Erythroblast (primary cell): ENCODE measurements around the gene CBX7.

ENCODE experiments used
- GATA1 ChIP-seq: IDR thresholded peaks from 2 replicates; pipeline ENCODE4 v1.6.1; 2011; ENCODE audit warnings: low read depth, mild to moderate bottlenecking, control low read depth, low read length, moderate library complexity
- POLR2A ChIP-seq: IDR thresholded peaks from 2 replicates; pipeline ENCODE4 v1.6.1; 2011; ENCODE audit warnings: mild to moderate bottlenecking, low read length

- TF ChIP-seq POLR2A (no peak), GATA1 (no peak)
These were observed 49.0 kb downstream of the CBX7 start for GRCh38 chr22:39103431-39103830.
